PC-9 (cell line): ENCODE results near the gene GRHL1. TPM values are rescaled to one million over a fixed set of nuclear protein-coding genes. Genes with fewer than 3 reads are reported as not detected.

ENCODE experiments used
- BruUV-seq: library from RNA; stranded (reverse); fragments of 400-500 nt; replicated peaks from 2 replicates; lab custom pipeline; 2021; lab: Mats Ljungman, UMichigan
- CTCF ChIA-PET: fragments of 300-600 bp; sonication (Branson Sonifier 250); formaldehyde crosslinking; loops from one replicate; lab custom pipeline; 2022; ENCODE audit warnings: antibody characterized with exemption; lab: Charles Lee
- POLR2A ChIA-PET: fragments of 300-600 bp; sonication (Branson Sonifier 250); formaldehyde crosslinking; loops from one replicate; lab custom pipeline; 2022; ENCODE audit warnings: antibody characterized with exemption; ENCODE audit not compliant: unreplicated experiment; lab: Charles Lee
- DNase-seq, 2 experiments: peaks; one replicate each; pipeline versions ENCODE4 v3.0.0 to v3.0.0-alpha.2; 2015 to 2022; ENCODE audit warnings: mixed read lengths in 1 of 2
- H2AFZ ChIP-seq: fragments of 200-600 bp; sonication (generic); 2 replicates; pipeline ENCODE4 v1.8.1; 2017; ENCODE audit warnings: antibody characterized with exemption
- H3F3A ChIP-seq: fragments of 200-600 bp; sonication (generic); 2 replicates; pipeline ENCODE4 v1.8.1; 2017; ENCODE audit warnings: antibody characterized with exemption, mild to moderate bottlenecking, low read depth; ENCODE audit not compliant: insufficient read depth
- H3K27ac ChIP-seq: fragments of 200-600 bp; sonication (generic); 2 replicates; pipeline ENCODE4 v1.6.1; 2016; ENCODE audit warnings: mixed run types
- H3K27me3 ChIP-seq: fragments of 200-600 bp; sonication (generic); 2 replicates; pipeline ENCODE4 v1.6.1; 2016; ENCODE audit warnings: low read depth, mixed run types; ENCODE audit not compliant: insufficient read depth
- H3K36me3 ChIP-seq: fragments of 200-600 bp; sonication (generic); 2 replicates; pipeline ENCODE4 v1.6.1; 2016; ENCODE audit warnings: low read depth, mixed run types
- H3K4me1 ChIP-seq: fragments of 200-600 bp; sonication (generic); replicated peaks from 2 replicates; pipeline ENCODE4 v1.6.1; 2016; ENCODE audit warnings: mixed run types; ENCODE audit not compliant: insufficient read depth
- H3K4me2 ChIP-seq: fragments of 200-600 bp; sonication (generic); 2 replicates; pipeline ENCODE4 v1.6.1; 2017; ENCODE audit warnings: mixed run types
- H3K4me3 ChIP-seq: fragments of 200-600 bp; sonication (generic); 2 replicates; pipeline ENCODE4 v1.6.1; 2016; ENCODE audit warnings: mixed run types
- H3K79me2 ChIP-seq: fragments of 200-600 bp; sonication (generic); 2 replicates; pipeline ENCODE4 v1.6.1; 2017; ENCODE audit warnings: low read depth, mixed run types
- H3K9me2 ChIP-seq: fragments of 200-600 bp; sonication (generic); 2 replicates; pipeline ENCODE4 v1.8.1; 2017; ENCODE audit warnings: mild to moderate bottlenecking; ENCODE audit not compliant: insufficient read depth
- H3K9me3 ChIP-seq: fragments of 200-600 bp; sonication (generic); 2 replicates; pipeline ENCODE4 v1.8.1; 2016; ENCODE audit warnings: low read depth; ENCODE audit not compliant: insufficient read depth
- H4K20me1 ChIP-seq: fragments of 200-600 bp; sonication (generic); 2 replicates; pipeline ENCODE4 v1.8.1; 2017; ENCODE audit not compliant: insufficient read depth
- CTCF ChIP-seq: fragments of 200-600 bp; sonication (generic); conservative IDR thresholded peaks from 2 replicates; pipeline ENCODE4 v1.6.1; 2017; ENCODE audit warnings: mixed run types, antibody characterized with exemption, mild to moderate bottlenecking, moderate library complexity
- EZH2 ChIP-seq: fragments of 200-600 bp; sonication (generic); IDR thresholded peaks from 2 replicates; pipeline ENCODE4 v1.8.0; 2017; ENCODE audit warnings: antibody characterized with exemption, low read depth
- intact Hi-C: fragments of 100-400 bp; cut with micrococcal nuclease; formaldehyde crosslinking; loops from one replicate; pipeline ENCODE4 v1.10.0; 2022; ENCODE audit not compliant: unreplicated experiment
- total RNA-seq: library from RNA; stranded (reverse); gene quantifications from 2 replicates; pipeline ENCODE4 v1.2.3, GENCODE V29; 2021

GRHL1 gene
- total RNA-seq, 1 experiment from 2014 or later: 10.6 TPM

GRCh38 chr2:10031886-10032745, 80.6 kb downstream of the GRHL1 start:
- CTCF ChIA-PET: no interaction called here
- Histone ChIP-seq H2AFZ (no peak overlapping the region), H3K9me3 (no peaks in the 10 kb centered on the region), H3K79me2 (no peaks in the 10 kb centered on the region), H3K4me1 (no peaks in the 10 kb centered on the region), H4K20me1 (no peaks in the 10 kb centered on the region), H3K27ac (no peak overlapping the region), H3K4me3 (no peak overlapping the region), H3K36me3 (no peaks in the 10 kb centered on the region), H3K27me3 (no peaks in the 10 kb centered on the region), H3K9me2 (no peaks in the 10 kb centered on the region), H3K4me2 (no peak overlapping the region), H3F3A (no peaks in the 10 kb centered on the region)
- DNase-seq: no peak
- TF ChIP-seq CTCF (no peak), EZH2 (no peak)
- no TSS peak for BruUV-seq
- intact Hi-C loops: no loop called here
- POLR2A ChIA-PET: interaction anchor here (0.6 kb wide), 1 partner anchor 58 kb away, joined by 3 read pairs; no protein-coding TSS in a partner anchor

- no peak for DNase-seq
- no peaks in the 10 kb centered on the region for H3K27me3 ChIP-seq
- no peak for TF ChIP-seq EZH2
- no peak for TF ChIP-seq CTCF
- intact Hi-C loops: no loop called here
- H3K4me1 ChIP-seq: no peaks in the 10 kb centered on the region
- no TSS peak for BruUV-seq
- no peak overlapping the region for H3K4me3 ChIP-seq
- H3F3A ChIP-seq: no peaks in the 10 kb centered on the region
- H3K79me2 ChIP-seq: no peaks in the 10 kb centered on the region
- H3K9me2 ChIP-seq: no peaks in the 10 kb centered on the region
- H3K36me3 ChIP-seq: no peaks in the 10 kb centered on the region
- no peaks in the 10 kb centered on the region for H4K20me1 ChIP-seq
- POLR2A ChIA-PET: no interaction called here
- H3K9me3 ChIP-seq: no peaks in the 10 kb centered on the region
- no peak overlapping the region for H3K4me2 ChIP-seq
- H3K27ac ChIP-seq: no peak overlapping the region
- no peak overlapping the region for H2AFZ ChIP-seq
- CTCF ChIA-PET: no interaction called here
Observed at GRCh38 chr2:10032746-10033105, 81.2 kb downstream of the GRHL1 start.

- intact Hi-C loops: no loop called here
- H3K27ac ChIP-seq: no peak overlapping the region
- H2AFZ ChIP-seq: no peak overlapping the region
- no peaks in the 10 kb centered on the region for H3F3A ChIP-seq
- no peak for DNase-seq
- H3K9me3 ChIP-seq: no peaks in the 10 kb centered on the region
- CTCF ChIA-PET: no interaction called here
- no peaks in the 10 kb centered on the region for H3K9me2 ChIP-seq
- no TSS peak for BruUV-seq
- no peaks in the 10 kb centered on the region for H3K4me1 ChIP-seq
- H4K20me1 ChIP-seq: no peaks in the 10 kb centered on the region
- H3K36me3 ChIP-seq: no peaks in the 10 kb centered on the region
- POLR2A ChIA-PET: no interaction called here
- TF ChIP-seq CTCF (no peak), EZH2 (no peak)
- H3K4me2 ChIP-seq: no peak overlapping the region
- no peaks in the 10 kb centered on the region for H3K79me2 ChIP-seq
- H3K4me3 ChIP-seq: no peak overlapping the region
- no peaks in the 10 kb centered on the region for H3K27me3 ChIP-seq
Observed at GRCh38 chr2:10033251-10034006, 81.9 kb downstream of the GRHL1 start.
